Osteocyte (in vitro differentiated cells): ENCODE data around the gene VPS26B. TPM values are rescaled to one million over a fixed set of nuclear protein-coding genes. Genes with fewer than 3 reads are reported as not detected.
A peak's percentile ranks its signal among the peaks of the same experiment; 100 is the strongest.

Source experiments
- DNase-seq: peaks from one replicate; pipeline ENCODE4 v3.0.0; 2021; ENCODE audit warnings: mixed read lengths; ENCODE audit not compliant: unreplicated experiment; ENCODE audit errors: extremely low spot score
- H3K27ac Mint-ChIP-seq: one replicate; pipeline ENCODE4 v1.8.0; 2021; ENCODE audit warnings: mild to moderate bottlenecking, mixed read lengths; ENCODE audit not compliant: unreplicated experiment
- H3K27me3 Mint-ChIP-seq: one replicate; pipeline ENCODE4 v1.8.0; 2021; ENCODE audit warnings: mixed read lengths; ENCODE audit not compliant: unreplicated experiment
- H3K36me3 Mint-ChIP-seq: one replicate; pipeline ENCODE4 v1.8.0; 2021; ENCODE audit warnings: mixed read lengths; ENCODE audit not compliant: unreplicated experiment
- H3K4me1 Mint-ChIP-seq: one replicate; pipeline ENCODE4 v1.8.0; 2021; ENCODE audit warnings: mixed read lengths; ENCODE audit not compliant: unreplicated experiment
- H3K4me3 Mint-ChIP-seq: one replicate; pipeline ENCODE4 v1.8.0; 2021; ENCODE audit warnings: mild to moderate bottlenecking, moderate library complexity, mixed read lengths; ENCODE audit not compliant: unreplicated experiment
- H3K9me3 Mint-ChIP-seq: one replicate; pipeline ENCODE4 v1.8.0; 2021; ENCODE audit warnings: mixed read lengths; ENCODE audit not compliant: unreplicated experiment
- total RNA-seq: library from RNA; stranded (reverse); gene quantifications from 2 replicates; pipeline ENCODE4 v1.2.1, GENCODE V29; 2021
- TF ChIP-seq, protein P1 (sequence below): fragments of 200-600 bp; sonication (generic); IDR thresholded peaks from 2 replicates; pipeline ENCODE4 v1.5.0; 2021; ENCODE audit warnings: antibody characterized with exemption, mild to moderate bottlenecking, moderate library complexity

VPS26B gene
- total RNA-seq, 1 donor from 2014 or later: 54.3 TPM

DNA sequence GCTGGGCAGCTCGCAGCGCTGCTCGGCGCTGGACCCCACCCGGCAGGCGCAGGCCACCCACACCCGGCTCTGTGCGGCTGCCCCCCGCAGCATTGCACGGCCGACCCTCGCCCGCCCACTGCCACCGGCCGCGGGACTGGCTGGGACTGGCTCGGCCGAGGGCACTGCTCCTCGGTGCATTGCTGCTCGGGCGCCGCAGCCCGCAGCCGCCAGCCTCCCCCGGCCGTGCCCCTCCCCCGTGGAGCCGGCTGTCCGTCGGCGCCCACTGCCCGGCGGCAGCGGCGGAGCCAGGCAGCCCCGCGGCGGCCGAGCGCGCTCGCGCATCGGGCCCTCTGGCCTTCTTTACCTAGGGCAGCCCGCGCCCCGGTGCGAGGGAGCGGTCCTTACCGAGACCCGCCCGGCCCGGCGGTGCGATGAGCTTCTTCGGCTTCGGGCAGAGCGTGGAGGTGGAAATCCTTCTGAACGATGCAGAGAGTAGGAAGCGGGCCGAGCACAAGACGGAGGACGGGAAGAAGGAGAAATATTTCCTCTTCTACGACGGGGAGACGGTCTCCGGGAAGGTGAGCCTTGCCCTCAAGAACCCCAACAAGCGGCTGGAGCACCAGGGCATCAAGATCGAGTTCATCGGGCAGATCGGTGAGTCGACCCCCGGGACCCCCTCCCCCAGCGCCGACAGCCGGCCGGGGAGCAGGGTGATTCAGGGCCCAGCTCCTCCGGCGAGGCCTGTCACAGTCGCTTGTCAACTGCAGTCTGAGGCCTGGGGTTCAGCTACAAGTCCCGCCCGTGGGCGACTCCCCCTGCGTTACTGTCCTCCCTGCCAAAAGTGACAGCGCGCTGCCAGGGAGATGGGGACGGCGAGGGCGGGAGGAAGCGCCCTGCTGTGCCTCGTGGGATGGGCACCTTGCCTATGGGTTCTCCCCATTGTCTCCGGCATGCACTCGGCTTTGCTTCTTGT lies 516 bp downstream of the VPS26B start:
- Mint-ChIP-seq H3K36me3 (peaks cover 7% of the 10 kb centered on the region), H3K4me1 (peaks cover 41% of the 10 kb centered on the region), H3K27ac (peak overlapping the region; percentile 81), H3K27me3 (no peaks in the 10 kb centered on the region), H3K4me3 (peak overlapping the region; percentile 88), H3K9me3 (no peaks in the 10 kb centered on the region)
- DNase-seq: no peak
- TF ChIP-seq, protein P1, sequence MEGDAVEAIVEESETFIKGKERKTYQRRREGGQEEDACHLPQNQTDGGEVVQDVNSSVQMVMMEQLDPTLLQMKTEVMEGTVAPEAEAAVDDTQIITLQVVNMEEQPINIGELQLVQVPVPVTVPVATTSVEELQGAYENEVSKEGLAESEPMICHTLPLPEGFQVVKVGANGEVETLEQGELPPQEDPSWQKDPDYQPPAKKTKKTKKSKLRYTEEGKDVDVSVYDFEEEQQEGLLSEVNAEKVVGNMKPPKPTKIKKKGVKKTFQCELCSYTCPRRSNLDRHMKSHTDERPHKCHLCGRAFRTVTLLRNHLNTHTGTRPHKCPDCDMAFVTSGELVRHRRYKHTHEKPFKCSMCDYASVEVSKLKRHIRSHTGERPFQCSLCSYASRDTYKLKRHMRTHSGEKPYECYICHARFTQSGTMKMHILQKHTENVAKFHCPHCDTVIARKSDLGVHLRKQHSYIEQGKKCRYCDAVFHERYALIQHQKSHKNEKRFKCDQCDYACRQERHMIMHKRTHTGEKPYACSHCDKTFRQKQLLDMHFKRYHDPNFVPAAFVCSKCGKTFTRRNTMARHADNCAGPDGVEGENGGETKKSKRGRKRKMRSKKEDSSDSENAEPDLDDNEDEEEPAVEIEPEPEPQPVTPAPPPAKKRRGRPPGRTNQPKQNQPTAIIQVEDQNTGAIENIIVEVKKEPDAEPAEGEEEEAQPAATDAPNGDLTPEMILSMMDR: no peak

DNA sequence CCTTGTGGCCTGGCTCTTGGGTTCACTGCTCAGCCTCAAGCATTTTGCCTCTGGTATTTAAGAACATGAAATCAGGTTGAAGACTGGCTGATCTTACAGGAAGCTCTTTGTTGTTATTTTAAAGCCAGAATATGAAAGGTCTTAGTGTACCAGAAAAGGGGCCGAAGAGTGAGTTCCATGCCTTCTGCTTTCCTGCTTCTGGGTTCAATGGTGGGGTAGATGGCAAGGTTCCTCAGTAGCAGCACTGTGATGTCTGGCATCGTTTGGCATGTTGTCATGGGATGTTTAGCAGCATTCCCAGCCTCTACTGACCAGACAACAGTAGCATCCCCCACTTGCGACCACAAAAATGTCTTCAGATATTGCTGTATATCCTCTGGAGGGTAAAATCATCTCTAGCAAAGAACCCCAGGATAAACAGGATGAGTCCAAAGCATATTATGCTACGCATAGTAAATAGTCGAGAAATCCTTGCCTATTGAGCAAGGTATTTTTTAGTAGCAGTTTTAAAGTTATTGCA lies 2.4 kb downstream of the VPS26B start:
- no peak for DNase-seq
- Mint-ChIP-seq H3K36me3 (peaks cover 2% of the 10 kb centered on the region), H3K27me3 (no peaks in the 10 kb centered on the region), H3K4me1 (peaks cover 41% of the 10 kb centered on the region), H3K27ac (no peak overlapping the region), H3K9me3 (no peaks in the 10 kb centered on the region), H3K4me3 (peak overlapping the region; percentile 45)
- TF ChIP-seq, protein P1: no peak

DNA sequence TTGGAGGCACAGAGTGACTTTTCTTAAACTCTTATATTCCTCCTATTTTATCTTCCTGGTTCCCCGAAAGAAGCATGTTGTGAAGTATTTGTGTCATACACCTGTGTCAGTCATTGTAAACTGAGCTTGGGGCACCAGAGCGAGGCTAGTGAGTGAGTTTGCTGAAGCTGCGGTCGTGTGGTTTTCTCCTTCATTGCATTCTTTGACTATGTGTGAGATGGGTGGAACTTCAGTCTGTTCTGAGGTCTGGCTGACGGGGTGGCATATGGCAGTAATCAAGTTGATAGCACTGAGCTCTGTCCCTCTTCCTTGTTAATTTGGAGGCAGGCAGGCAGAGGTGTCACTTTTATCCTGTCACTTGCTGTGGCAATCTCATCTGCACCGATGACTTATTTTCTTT lies 4.2 kb downstream of the VPS26B start:
- peak overlapping the region; percentile 28 for H3K27ac Mint-ChIP-seq
- H3K4me3 Mint-ChIP-seq: no peak overlapping the region
- peaks cover 2% of the 10 kb centered on the region for H3K36me3 Mint-ChIP-seq
- H3K4me1 Mint-ChIP-seq: peaks cover 34% of the 10 kb centered on the region
- no peak for DNase-seq
- no peaks in the 10 kb centered on the region for H3K9me3 Mint-ChIP-seq
- H3K27me3 Mint-ChIP-seq: no peaks in the 10 kb centered on the region
- TF ChIP-seq, protein P1: no peak

DNA sequence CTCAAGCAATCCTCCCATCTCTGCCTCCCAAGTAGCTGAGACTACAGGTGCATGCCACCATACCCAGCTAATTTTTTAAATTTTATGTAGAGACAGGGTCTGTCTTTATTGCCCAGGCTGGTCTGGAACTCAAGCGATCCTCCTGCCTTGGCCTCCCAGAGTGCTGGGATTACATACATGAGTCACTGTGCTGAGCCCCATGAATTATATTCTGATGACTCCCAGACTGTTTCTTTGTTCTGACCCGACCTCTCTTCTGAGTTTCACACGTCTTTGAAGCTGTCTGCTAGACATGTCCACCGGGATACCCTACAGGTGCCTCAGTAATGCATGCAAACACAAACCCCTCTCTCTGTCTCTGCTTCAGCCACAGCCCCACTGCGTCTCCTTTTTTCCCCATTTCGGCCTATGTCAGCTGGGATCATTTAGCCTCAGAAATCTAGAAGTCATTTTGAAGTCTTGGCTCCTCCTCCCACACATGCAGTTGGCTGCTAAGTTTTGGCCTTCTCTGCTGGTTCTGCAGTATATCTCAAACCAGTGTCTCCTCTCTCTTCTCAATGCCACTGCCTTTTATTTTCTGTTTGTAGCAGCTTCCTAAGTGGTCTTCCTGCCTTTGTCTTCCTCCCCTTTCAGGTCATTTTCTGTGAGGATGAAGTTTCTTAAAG lies 4.8 kb downstream of the VPS26B start:
- Mint-ChIP-seq H3K4me1 (peaks cover 32% of the 10 kb centered on the region), H3K27ac (peak overlapping the region; percentile 6), H3K27me3 (no peaks in the 10 kb centered on the region), H3K4me3 (no peak overlapping the region), H3K9me3 (no peaks in the 10 kb centered on the region), H3K36me3 (peaks cover 2% of the 10 kb centered on the region)
- DNase-seq: no peak
- TF ChIP-seq, protein P1: no peak

DNA sequence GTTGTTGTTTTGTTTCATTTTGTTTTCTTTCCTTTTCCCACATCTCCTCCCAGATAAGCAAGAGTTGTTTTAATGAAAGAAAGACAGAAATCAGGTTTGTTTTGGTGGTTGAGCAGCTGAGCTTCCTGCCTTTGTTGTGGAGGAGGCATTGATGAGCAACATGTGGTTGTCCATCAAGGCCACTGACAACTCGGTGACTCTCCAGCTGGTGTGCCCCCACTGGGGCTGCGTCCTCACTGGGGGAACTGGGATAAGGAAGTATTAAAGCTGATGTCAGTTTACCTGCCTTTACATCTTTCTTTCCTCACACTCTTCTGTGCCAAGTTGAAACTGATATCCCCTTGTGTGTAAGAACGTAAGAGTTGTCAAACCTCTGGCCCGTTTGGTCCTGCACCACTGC lies 5.9 kb downstream of the VPS26B start:
- TF ChIP-seq, protein P1: no peak
- H3K36me3 Mint-ChIP-seq: peaks cover 7% of the 10 kb centered on the region
- H3K4me1 Mint-ChIP-seq: peaks cover 32% of the 10 kb centered on the region
- H3K27me3 Mint-ChIP-seq: no peaks in the 10 kb centered on the region
- no peak overlapping the region for H3K4me3 Mint-ChIP-seq
- no peak overlapping the region for H3K27ac Mint-ChIP-seq
- no peak for DNase-seq
- H3K9me3 Mint-ChIP-seq: no peaks in the 10 kb centered on the region
